Measurements from ENCODE around the gene NUP42.

GRCh38 chr7:23210506-23210905 is 28.7 kb downstream of the NUP42 start:
- TF ChIP-seq CTCF (conservative IDR thresholded peaks at IDR 0.05 in 1 of 2, IDR thresholded peaks at IDR 0.05 in 1 of 2; ENCODE audit: low read depth in 1 of 2, low read length in 2 of 2) (no peak), EZH2 (IDR thresholded peaks at IDR 0.05; ENCODE audit: low read length, missing control alignments) (no peak)

Measured in fibroblast of lung (primary cell).